Activated naive CD4-positive, alpha-beta T cell (primary cell): ENCODE results near the gene CNKSR3.

ENCODE experiments used
- DNase-seq, 4 experiments: peaks; one replicate each; lab custom pipeline; 2025; lab: John Stamatoyannopoulos, UW

CNKSR3 gene

DNA sequence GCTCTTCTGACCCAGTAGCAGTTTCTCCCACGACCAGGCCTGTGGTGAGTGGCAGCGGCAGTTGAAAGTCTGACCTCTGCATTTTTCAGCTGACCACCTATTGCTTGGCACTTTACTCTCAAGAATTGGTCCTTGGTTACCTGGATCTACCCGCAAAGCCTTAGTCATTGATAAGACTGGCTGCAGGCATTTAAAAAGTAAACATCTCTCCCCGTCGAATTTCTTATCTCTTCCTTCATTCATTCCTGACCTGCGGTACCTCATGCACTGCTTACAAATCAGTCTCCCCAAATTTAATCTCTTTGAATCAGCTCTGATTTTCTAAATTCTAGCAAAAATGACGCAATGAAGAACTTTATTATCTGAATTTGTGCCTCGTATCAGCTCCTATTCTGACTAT is 127.7 kb downstream of the CNKSR3 start:
- no peak for DNase-seq

DNA sequence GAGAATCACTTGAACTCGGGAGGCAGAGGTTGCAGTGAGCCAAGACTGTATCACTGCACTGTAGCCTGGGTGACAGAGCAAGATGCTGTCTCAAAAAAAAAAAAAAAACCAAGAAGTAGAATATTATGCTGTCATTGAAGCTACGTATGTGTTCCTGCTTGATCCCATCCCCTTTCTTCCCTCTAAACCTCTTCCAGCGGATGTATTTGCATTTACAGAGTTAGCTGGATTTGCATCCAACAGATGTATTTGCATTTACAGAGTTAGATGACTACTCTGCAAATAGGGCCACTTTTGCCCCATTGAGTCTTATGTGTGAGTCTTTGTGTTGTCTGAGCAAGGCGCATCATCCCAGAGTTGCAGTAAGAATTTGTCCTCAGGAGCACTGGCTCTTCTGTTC is 128.9 kb downstream of the CNKSR3 start:
- DNase-seq: no peak

DNA sequence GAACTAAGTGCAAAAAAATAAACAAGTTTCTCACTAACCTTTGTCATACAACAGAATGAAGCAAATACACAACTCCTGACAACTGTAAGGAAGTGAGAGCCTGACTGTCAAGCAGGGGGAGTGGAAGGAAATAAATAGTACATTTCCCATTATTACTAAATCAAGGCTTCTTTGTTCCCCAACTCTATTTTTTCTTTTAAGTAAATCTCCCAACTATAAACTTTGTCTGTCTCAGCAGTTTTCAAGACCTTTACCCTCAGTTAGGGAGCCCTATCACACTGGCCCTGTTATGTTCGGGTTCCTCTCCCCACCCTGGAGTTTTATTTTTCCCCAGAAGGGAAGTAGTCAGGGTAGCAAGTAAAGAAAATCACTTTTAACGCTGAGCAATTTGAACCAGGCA is 129.7 kb downstream of the CNKSR3 start:
- DNase-seq: no peak

DNA sequence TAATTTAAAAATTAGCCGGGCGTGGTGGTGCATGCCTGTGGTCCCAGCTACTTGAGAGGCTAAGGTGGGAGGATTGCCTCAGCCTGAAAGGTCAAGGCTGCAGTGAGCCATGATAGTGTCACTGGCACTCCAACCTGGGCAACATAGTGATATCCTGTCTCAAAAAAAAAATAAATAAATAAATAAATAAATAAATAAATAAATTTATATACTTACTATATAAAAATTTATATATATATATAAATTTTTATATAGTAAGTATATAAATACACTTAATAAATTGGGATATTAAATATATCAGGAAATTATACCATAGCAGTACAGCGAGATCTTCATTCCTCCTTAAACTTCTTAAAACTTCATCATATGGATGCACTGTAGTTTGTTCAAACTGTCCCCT is 130.9 kb downstream of the CNKSR3 start:
- DNase-seq: no peak

DNA sequence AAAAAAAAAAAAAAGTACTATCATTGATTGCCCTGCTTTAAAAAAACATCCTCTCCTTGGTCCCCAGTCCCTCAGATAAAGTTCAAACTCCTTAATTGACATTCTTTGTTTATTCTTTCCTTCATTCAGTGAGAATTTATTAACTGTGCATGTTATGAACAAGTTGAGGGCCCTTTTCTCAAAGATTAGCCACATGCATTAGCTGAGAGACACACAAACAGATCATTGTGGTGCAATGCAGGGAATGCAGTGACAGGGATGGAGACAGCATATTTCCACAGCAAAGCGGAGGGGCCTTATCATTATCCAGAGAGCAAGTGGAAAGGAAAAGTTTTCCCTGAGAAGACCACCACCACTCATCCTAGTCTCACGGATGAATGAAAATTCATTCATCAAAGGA is 132.0 kb downstream of the CNKSR3 start:
- no peak for DNase-seq

GRCh38 chr6:154377726-154378125 is 132.8 kb downstream of the CNKSR3 start:
- no peak for DNase-seq

DNA sequence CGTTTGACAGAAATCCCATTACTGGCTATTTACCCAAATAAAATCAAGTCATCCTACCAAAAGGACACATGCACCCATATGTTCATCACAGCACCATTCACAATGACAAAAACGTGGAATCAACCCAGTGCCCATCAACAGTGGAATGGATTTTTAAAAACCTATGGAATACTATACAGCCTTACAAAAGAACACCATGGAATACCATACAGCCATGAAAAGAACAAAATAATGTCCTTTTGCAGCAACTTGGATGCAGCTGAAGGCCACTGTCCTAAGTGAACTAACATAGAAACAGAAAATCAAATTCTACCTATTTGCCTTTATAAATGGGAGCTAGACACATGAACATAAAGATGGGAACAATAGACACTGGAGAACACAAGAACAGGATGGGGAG is 136.5 kb downstream of the CNKSR3 start:
- no peak for DNase-seq

DNA sequence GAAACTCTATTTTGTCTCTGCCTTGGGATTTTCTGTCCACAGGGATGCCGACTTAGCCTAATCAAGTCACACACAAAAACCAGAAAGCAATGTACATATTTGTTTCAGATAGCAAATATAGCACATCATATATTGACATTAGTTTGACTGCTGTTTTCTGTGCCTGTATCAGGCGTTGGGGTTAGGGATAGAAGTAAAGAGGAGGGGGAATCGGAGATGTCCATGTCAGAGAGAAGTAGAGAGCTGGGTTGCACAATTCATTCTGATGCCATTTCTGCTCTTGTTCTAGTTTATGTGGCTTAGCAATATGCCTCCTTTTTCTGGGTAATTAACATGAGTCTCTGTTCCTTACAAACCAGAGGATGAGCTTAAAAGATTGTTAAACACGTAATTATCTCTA is 139.2 kb downstream of the CNKSR3 start:
- DNase-seq: no peak

GRCh38 chr6:154370545-154370944 is 139.9 kb downstream of the CNKSR3 start:
- no peak for DNase-seq

- no peak for DNase-seq
Measured at GRCh38 chr6:154367839-154368695, 142.4 kb downstream of the CNKSR3 start.

GRCh38 chr6:154367336-154367735 is 143.1 kb downstream of the CNKSR3 start:
- DNase-seq: no peak

GRCh38 chr6:154363821-154364220 is 146.7 kb downstream of the CNKSR3 start:
- DNase-seq: no peak

GRCh38 chr6:154361476-154361875 is 149.0 kb downstream of the CNKSR3 start:
- DNase-seq: no peak

DNA sequence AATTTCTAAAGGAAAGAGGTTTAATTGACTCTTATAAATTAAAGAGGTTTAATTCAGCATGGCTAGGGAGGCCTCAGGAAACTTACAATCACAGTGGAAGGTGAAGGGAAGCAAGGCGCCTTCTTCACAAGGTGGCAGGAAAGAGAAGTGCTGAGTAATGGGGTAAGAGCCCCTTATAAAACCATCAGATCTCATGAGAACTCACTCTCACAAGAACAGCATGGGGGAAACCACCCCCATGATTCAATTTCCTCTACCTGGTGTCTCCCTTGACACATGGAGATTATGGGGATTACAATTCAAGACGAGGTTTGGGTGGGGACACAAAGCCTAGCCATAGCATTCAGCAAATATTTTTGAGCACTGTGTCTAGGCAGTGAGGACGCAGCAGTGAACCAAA is 150.0 kb downstream of the CNKSR3 start:
- DNase-seq: no peak

GRCh38 chr6:154359679-154360078 is 150.8 kb downstream of the CNKSR3 start:
- no peak for DNase-seq

DNA sequence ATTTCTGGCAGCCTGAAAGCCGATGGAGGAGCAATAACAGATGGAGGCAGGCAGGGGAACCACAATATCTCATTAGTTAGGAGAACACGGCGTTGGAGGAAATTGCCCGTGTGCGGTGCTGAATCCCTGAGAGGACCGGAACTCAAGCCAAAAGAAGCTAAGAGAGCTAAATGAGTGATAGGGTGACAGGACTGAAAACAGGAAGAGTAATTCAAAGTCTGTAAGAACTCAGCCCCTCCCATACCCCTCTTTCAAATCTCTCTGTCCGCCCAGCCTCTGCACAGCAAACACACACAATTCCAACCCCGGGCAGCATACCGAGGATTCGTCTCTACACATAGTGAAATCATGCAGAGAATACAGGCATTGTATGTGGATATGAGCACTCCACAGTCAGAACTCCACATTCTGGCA is 151.3 kb downstream of the CNKSR3 start:
- no peak for DNase-seq

DNA sequence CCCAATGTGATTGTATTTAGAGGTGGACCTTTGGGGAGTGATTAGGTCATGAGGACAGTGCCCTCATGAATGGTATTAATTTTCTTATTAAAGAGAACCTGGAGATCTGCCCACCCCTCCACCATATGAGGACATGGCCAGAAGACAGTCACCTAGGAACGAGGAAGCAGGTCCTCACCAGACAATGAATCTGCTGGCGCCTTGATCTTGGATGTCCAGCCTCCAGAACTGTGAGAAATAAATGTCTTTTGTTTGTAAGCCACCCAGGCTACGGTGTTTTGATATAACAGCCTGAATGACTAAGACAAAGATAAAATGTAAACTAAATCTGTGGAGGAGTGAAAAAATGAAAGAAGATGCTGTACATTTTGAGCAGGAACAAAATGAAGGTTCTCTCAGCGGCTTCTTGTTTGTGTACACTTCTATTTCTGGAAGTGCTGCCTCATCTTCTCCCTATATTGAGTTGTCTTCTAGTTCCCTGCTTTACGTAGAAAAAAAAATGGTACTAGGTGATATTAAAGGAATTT is 152.4 kb downstream of the CNKSR3 start:
- DNase-seq: no peak

GRCh38 chr6:154356690-154357089 is 153.8 kb downstream of the CNKSR3 start, which contains the start of gene IPCEF1:
Gene IPCEF1, minus strand, starts transcription at chr6:154356803. Its CDS starts 90,856 bp downstream, at chr6:154265947.
- DNase-seq: no peak

- DNase-seq: no peak
Measured at GRCh38 chr6:154356113-154356512, 154.4 kb downstream of the CNKSR3 start.

GRCh38 chr6:154354265-154354777 is 156.2 kb downstream of the CNKSR3 start:
- no peak for DNase-seq

- no peak for DNase-seq
Measured at GRCh38 chr6:154353626-154354025, 156.9 kb downstream of the CNKSR3 start.

GRCh38 chr6:154352898-154353585 is 157.4 kb downstream of the CNKSR3 start:
- no peak for DNase-seq

DNA sequence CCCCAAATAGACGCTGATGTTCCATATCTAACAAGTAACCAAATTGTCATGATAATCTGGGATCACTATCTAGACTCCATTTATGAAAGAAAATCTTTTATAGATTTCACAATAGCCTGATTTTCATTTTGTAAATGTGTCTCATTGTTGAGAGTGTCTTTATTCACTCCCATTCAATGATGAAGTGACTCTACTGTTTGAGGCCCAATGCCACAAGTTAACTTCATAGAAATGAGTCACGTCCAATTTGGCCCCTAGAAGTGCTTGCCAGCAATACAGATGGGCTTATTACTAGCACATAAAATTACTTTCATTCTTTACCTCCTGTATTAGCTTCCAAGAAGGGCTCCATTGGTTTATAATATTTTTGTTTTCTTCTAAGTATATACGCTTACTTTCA is 160.2 kb downstream of the CNKSR3 start:
- DNase-seq: no peak
